ENCODE measurements around the gene COL16A1. TPM values are rescaled to one million over a fixed set of nuclear protein-coding genes. Genes with fewer than 3 reads are reported as not detected.

COL16A1 gene
- polyA plus RNA-seq, 1 of the 3 experiments (the other 2 are of a cell fraction) = 10.4 TPM

GRCh38 chr1:31625561-31626222 lies 78.1 kb downstream of the COL16A1 start:
- Histone ChIP-seq H3K4me3 (ENCODE audit: low read depth in 2 of 2, low read length in 1 of 2) (no peak overlapping the region), H2AFZ (ENCODE audit: low read depth) (no peak overlapping the region), H3K4me1 (ENCODE audit: control insufficient read depth in 1 of 2, insufficient read depth in 2 of 2, low read depth in 1 of 2, low read length in 1 of 2) (peaks cover 5 to 57% of the 10 kb centered on the region in 2 experiments; a peak in 3 of 4 replicates), H3K27ac (ENCODE audit: low read depth in 2 of 2, low read length in 1 of 2) (peak overlapping the region; percentile 37 to 99; a peak in 3 of 4 replicates), H3K9me2 (no peaks in the 10 kb centered on the region), H4K20me1 (ENCODE audit: insufficient read depth) (0 out of 2 replicates have a peak, but pooled peaks cover 4% of the 10 kb centered on the region), H3K36me3 (replicated peaks in 1 of 2; ENCODE audit: control insufficient read depth in 1 of 2, insufficient read depth in 2 of 2, low read length in 1 of 2) (peaks cover 4 to 16% of the 10 kb centered on the region in 2 experiments), H3K79me2 (ENCODE audit: insufficient read depth) (no peaks in the 10 kb centered on the region), H3K27me3 (ENCODE audit: insufficient read depth) (no peaks in the 10 kb centered on the region), H3K4me2 (peak overlapping the region; percentile 27; the same call in 1 of the 2 replicates), H3F3A (replicated peaks; ENCODE audit: insufficient read depth) (no peaks in the 10 kb centered on the region), H3K9ac (no peak overlapping the region), H3K9me3 (no peaks in the 10 kb centered on the region)
- WGBS (ENCODE audit: low lambda C conversion rate) = 55% methylated on average over 3 of the region's 4 CpGs
- DNase-seq = no peak
- TF ChIP-seq FOSL2 (IDR thresholded peaks at IDR 0.05; ENCODE audit: borderline replicate concordance, low read depth) (peak; percentile 39; the same call in 1 of the 2 replicates), MAX (IDR thresholded peaks at IDR 0.05; ENCODE audit: low read depth) (no peak)
- ChIA-PET CTCF (interaction anchor here (1.0 to 4.2 kb wide), 9 partner anchors 7 to 231 kb away, joined by 3 to 51 read pairs (median 3); no protein-coding TSS in a partner anchor), POLR2A (no interaction called here)

- DNase-seq = no peak
- 99% methylated on average over 11 of the region's 16 CpGs for WGBS (ENCODE audit: low lambda C conversion rate)
These were observed 78.9 kb downstream of the COL16A1 start for GRCh38 chr1:31624731-31625514.

More at GRCh38 chr1:31624731-31625514, 78.9 kb downstream of the COL16A1 start:
- ChIA-PET CTCF (interaction anchor here (0.9 to 3.4 kb wide), 6 partner anchors 46 to 230 kb away, joined by 3 to 11 read pairs (median 3); no protein-coding TSS in a partner anchor), POLR2A (no interaction called here)
- Histone ChIP-seq H3F3A (replicated peaks; ENCODE audit: insufficient read depth) (no peaks in the 10 kb centered on the region), H3K4me3 (ENCODE audit: low read depth in 2 of 2, low read length in 1 of 2) (no peak overlapping the region), H3K9ac (no peak overlapping the region), H3K27ac (ENCODE audit: low read depth in 2 of 2, low read length in 1 of 2) (no peak overlapping the region), H3K9me3 (no peaks in the 10 kb centered on the region), H3K4me2 (peak overlapping the region; percentile 27; the same call in 1 of the 2 replicates), H3K36me3 (replicated peaks in 1 of 2; ENCODE audit: control insufficient read depth in 1 of 2, insufficient read depth in 2 of 2, low read length in 1 of 2) (peaks cover 3 to 8% of the 10 kb centered on the region in 2 experiments), H2AFZ (ENCODE audit: low read depth) (no peak overlapping the region), H3K4me1 (ENCODE audit: control insufficient read depth in 1 of 2, insufficient read depth in 2 of 2, low read depth in 1 of 2, low read length in 1 of 2) (peaks cover 5 to 50% of the 10 kb centered on the region in 2 experiments; a peak in 3 of 4 replicates), H3K79me2 (ENCODE audit: insufficient read depth) (no peaks in the 10 kb centered on the region), H3K9me2 (no peaks in the 10 kb centered on the region), H4K20me1 (ENCODE audit: insufficient read depth) (0 out of 2 replicates have a peak, but pooled peaks cover 4% of the 10 kb centered on the region), H3K27me3 (ENCODE audit: insufficient read depth) (no peaks in the 10 kb centered on the region)
- TF ChIP-seq CHD2 (IDR thresholded peaks at IDR 0.05; ENCODE audit: low read length, partially characterized antibody) (no peak), FOSL2 (IDR thresholded peaks at IDR 0.05; ENCODE audit: borderline replicate concordance, low read depth) (no peak), FOXM1 (IDR thresholded peaks at IDR 0.05; ENCODE audit: low read depth) (no peak), GATA2 (CRISPR knock-in tag; IDR thresholded peaks at IDR 0.05) (no peak)
- TF ChIP-seq, protein P1, sequence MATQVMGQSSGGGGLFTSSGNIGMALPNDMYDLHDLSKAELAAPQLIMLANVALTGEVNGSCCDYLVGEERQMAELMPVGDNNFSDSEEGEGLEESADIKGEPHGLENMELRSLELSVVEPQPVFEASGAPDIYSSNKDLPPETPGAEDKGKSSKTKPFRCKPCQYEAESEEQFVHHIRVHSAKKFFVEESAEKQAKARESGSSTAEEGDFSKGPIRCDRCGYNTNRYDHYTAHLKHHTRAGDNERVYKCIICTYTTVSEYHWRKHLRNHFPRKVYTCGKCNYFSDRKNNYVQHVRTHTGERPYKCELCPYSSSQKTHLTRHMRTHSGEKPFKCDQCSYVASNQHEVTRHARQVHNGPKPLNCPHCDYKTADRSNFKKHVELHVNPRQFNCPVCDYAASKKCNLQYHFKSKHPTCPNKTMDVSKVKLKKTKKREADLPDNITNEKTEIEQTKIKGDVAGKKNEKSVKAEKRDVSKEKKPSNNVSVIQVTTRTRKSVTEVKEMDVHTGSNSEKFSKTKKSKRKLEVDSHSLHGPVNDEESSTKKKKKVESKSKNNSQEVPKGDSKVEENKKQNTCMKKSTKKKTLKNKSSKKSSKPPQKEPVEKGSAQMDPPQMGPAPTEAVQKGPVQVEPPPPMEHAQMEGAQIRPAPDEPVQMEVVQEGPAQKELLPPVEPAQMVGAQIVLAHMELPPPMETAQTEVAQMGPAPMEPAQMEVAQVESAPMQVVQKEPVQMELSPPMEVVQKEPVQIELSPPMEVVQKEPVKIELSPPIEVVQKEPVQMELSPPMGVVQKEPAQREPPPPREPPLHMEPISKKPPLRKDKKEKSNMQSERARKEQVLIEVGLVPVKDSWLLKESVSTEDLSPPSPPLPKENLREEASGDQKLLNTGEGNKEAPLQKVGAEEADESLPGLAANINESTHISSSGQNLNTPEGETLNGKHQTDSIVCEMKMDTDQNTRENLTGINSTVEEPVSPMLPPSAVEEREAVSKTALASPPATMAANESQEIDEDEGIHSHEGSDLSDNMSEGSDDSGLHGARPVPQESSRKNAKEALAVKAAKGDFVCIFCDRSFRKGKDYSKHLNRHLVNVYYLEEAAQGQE (IDR thresholded peaks at IDR 0.05; ENCODE audit: low read depth, low read length) = no peak
- TF ChIP-seq, protein P2, sequence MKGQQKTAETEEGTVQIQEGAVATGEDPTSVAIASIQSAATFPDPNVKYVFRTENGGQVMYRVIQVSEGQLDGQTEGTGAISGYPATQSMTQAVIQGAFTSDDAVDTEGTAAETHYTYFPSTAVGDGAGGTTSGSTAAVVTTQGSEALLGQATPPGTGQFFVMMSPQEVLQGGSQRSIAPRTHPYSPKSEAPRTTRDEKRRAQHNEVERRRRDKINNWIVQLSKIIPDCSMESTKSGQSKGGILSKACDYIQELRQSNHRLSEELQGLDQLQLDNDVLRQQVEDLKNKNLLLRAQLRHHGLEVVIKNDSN (IDR thresholded peaks at IDR 0.05; ENCODE audit: borderline replicate concordance, low read depth) = no peak

Measured in SK-N-SH (cell line).